HG03460 (cell line): ENCODE data around the gene CFD.
"Not testable (repeated sequence)": the region's sequence is repeated elsewhere in the genome, so short reads cannot be mapped to it uniquely, and the experiment has no call there.

ENCODE experiments used
- ATAC-seq: cut with Tn5 transposase; IDR thresholded peaks from one replicate; pipeline ENCODE4 v1.9.1; 2021; ENCODE audit not compliant: unreplicated experiment

CFD gene

DNA sequence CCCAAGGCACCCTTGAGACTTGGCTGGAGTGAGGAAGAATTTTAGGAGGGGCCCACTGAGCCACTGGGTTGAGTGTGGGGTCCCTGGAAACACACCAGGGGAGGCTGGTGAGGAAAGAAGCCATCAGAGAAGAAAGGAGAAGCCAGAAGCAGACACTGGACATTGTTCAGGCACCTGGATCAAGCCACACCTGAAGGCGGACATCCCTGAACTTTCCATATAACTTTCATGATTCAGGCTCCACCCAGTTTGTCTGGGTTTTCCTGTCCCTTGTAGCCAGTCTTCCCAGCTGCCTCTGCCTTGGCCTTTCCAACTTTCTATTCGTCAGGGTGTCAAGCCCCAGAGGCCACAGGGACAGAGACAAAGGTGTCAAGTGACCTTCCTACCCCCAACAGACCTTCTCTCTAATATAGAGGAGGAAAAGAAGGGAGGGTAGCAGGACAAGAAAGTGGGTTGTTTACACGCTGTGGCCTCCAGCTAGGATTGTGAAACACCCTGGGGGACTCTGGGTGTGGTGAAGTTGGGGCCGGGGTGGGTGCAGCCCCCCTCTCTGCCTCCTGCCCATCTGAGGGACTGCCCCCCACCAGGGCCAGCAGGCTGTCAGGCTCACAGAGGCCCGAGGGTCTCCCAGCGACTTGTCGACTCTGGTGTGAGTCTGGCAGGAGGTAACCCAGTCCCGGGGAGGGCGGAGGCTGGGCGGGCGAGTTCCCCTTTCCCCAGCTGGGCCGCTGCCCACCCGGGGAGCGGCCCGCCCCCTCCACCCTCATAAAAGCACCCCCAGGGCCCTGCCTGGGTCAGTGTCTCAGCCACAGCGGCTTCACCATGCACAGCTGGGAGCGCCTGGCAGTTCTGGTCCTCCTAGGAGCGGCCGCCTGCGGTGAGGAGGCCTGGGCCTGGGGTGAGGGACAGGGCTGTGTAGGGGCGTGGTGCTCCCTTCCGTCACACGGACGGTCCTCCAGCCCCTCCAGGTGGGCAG lies at the start of gene CFD:
TSS of gene CFD (plus strand) at position 797 of the 976 bp plus-strand sequence. CDS start at position 823, 26 bp downstream.
- ATAC-seq = no peak

DNA sequence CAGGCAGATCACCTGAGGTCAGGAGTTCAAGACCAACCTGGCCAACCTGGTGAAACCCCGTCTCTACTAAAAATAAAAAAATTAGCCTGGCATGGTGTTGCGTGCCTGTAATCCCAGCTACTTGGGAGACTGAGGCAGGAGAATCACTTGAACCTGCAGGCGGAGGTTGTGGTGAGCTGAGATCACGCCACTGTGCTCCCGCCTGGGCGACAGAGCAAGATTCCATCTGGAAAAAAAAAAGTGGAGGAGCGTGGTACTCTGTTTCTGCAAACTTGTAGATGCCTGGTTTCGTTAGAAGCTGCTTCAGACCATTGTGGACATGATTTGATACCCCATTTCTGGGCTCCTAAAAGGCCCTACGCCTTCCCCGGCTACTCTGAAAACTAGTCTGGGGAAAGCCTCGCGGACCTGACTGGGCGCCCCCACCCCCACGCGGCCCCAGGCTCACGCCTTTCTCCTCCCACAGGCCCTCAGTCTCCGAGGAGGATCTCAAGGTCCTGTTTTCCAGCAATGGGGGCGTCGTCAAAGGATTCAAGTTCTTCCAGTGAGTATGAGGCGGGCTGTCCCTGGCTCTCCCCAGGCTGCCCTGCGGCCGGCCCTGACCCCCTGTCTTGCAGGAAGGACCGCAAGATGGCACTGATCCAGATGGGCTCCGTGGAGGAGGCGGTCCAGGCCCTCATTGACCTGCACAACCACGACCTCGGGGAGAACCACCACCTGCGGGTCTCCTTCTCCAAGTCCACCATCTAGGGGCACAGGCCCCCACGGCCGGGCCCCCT lies 49.2 kb upstream of the CFD start:
- ATAC-seq = no peak

DNA sequence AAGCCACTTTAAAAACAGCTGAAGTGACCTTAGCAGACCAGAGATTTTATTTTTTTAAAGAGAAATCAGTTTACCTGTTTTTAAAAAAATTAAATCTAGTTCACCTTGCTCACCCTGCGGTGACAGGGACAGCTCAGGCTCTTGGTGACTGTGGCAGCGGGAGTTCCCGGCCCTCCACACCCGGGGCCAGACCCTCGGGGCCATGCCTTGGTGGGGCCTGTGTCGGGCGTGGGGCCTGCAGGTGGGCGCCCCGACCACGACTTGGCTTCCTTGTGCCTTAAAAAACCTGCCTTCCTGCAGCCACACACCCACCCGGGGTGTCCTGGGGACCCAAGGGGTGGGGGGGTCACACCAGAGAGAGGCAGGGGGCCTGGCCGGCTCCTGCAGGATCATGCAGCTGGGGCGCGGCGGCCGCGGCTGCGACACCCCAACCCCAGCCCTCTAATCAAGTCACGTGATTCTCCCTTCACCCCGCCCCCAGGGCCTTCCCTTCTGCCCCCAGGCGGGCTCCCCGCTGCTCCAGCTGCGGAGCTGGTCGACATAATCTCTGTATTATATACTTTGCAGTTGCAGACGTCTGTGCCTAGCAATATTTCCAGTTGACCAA lies 48.5 kb upstream of the CFD start:
- no peak for ATAC-seq

DNA sequence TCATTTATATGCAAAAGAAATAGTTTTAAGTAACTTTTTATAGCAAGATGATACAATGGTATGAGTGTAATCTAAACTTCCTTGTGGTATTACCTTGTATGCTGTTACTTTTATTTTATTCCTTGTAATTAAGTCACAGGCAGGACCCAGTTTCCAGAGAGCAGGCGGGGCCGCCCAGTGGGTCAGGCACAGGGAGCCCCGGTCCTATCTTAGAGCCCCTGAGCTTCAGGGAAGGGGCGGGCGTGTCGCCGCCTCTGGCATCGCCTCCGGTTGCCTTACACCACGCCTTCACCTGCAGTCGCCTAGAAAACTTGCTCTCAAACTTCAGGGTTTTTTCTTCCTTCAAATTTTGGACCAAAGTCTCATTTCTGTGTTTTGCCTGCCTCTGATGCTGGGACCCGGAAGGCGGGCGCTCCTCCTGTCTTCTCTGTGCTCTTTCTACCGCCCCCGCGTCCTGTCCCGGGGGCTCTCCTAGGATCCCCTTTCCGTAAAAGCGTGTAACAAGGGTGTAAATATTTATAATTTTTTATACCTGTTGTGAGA lies 47.9 kb upstream of the CFD start:
- no peak for ATAC-seq

DNA sequence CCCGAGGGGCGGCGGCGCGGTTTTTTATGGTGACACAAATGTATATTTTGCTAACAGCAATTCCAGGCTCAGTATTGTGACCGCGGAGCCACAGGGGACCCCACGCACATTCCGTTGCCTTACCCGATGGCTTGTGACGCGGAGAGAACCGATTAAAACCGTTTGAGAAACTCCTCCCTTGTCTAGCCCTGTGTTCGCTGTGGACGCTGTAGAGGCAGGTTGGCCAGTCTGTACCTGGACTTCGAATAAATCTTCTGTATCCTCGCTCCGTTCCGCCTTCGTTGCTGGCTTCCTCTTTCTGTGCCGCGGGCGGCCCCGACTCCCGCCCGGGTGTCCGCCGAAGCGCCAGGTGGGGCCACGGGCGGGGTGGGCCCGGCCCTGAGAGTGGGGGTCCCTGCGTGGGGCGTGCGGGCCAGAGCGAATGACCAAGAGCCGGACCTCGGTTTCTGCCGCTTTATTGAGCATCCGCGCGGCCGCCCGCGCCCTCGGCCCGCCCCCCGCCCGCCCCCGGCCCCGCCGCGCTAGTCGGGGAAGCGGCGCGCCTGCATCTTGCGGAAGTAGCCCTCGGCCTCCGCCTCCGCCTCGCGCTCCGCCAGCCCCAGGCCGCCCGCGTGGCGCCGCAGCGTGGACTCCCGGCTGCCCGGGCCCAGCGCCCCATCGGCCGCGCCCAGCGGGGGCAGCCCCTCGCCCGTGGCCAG lies 47.3 kb upstream of the CFD start:
- no peak for ATAC-seq

DNA sequence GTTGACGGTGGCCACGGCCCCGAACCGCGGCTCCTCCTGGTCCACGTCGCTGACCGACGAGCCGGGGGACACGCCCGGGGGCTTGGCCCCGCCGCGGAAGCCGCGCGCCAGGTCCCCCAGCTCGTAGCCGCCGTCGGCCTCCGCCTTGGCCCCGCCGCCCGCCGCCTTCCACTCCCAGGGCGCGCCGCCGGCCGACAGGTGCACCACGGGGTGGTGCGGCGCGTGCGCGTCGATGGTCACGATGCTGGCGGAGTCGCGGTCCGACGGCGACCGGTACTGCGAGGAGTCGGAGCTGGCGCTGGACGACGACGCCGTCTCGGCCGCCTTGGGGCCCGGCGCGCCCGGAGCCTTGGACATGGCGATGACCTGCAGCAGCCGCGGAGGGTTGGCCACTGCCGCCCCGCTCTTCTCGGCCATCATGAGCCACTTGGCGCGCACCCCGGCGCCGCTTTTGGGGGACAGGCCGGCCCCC lies 46.7 kb upstream of the CFD start:
- no peak for ATAC-seq

DNA sequence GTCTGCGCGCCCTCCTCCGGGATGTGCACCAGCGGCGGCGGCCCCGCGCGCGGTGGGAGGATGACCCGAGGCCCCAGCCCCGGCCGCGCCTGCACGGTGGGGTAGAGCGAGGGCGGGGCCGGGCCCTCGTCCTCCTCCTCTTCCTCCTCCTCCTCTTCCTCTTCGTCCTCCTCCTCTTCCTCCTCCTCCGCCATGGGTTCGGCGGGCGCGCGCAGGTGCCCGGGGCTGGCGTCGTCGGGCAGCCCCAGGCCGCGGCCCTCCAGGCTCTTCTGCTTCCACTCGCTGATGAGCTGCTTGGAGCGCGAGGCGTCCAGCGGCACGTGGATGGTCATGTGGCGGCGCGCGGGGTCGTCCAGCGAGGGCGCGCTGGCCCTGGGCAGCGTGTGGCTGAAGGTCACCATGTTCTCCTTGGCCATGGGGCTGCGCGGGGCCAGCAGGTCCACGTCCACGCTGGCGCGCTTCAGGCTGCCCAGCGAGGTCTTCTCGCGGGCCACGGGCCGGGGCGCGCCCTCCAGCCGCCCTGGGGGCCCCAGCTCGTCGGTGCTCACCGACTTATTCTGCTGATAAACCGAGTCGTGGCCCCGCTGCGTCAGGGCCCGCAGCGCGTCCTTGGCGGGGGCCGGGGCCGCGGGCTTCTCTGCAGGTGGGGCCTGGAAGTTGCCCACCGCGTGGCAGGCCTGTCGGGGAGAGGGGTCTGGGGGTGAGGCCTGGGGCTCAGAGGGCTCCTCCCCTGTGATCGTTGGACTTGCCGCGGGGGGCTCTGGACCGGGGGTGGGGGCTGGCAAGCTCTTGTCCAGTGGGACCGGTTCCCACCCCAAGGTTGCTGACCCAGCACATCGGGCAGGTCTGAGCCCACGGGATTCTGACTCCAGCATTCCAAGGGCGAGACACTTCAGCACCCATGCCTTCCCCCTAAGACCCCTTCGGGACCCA lies 46.0 kb upstream of the CFD start:
- ATAC-seq = no peak

DNA sequence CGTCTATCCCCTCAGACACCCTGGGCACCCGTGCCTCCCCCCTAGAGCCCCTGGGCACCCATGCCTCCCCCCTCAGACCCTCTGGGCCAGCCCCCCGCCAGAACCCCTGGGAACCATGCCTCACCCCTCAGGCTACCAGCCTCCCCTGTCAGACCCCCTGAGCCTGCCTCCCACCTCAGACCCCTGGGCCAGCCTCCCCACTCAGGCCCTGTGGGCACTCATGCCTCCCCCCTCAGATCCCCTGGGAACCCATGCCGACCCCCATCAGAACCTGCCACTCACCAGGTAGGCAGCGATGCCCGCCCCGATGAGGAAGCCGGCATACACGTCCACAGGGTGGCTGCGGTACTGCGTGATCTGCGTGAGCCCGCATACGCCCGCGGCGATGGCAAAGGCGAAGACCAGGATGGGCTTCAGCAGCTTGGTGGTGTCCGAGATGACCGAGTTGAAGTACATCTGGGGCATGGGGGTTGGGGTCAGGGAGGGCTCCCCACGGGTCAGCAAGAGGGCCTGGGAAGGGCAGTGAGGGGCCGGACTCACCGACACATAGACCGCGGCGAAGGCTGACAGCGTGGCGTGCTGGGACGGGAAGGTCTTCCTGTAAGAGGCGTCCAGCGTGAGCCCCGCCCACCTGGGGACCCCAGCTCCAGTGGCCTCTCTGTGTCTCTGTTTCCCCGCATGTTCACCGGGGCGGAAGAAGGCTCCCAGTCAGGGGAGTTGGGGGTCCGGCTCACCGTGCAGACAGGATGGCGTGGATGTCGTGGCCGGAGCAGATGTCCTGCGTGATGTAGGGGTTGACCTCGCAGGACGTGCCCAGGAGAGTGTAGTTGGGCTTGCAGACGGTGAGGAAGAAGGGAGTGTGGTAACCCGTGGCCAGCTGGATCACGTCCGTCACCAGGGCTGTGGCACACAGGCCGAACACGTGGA lies 45.0 kb upstream of the CFD start:
- ATAC-seq = no peak

DNA sequence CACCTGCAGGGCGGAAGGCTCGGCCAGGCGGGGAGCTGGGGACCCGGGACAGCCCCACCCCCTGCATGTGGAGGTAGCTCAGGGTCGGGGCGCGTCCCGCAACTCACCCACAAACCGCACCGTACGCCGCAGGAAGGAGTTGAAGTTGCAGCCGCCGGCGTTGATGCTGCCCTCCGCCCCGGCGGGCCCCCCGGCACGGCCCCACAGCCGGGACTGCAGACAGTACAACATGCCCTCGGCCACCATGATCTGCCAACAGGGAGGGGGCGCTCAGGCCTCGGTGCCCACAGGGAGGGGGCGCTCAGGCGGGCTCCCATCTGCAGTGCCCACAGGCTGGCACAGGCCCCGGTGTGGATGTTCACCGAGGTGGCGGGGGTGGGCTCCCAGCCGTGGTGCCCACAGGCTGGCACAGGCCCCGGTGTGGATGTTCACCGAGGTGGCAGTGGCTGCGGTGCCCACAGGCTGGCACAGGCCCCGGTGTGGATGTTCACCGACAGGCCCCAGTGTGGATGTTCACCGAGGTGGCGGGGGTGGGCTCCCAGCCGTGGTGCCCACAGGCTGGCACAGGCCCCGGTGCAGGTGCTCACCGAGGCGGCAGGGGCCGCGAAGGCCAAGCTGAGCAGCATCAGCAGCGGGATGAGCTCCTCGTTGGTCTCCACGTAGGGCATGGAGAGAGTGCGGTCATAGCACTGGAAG lies 44.2 kb upstream of the CFD start:
- no peak for ATAC-seq

DNA sequence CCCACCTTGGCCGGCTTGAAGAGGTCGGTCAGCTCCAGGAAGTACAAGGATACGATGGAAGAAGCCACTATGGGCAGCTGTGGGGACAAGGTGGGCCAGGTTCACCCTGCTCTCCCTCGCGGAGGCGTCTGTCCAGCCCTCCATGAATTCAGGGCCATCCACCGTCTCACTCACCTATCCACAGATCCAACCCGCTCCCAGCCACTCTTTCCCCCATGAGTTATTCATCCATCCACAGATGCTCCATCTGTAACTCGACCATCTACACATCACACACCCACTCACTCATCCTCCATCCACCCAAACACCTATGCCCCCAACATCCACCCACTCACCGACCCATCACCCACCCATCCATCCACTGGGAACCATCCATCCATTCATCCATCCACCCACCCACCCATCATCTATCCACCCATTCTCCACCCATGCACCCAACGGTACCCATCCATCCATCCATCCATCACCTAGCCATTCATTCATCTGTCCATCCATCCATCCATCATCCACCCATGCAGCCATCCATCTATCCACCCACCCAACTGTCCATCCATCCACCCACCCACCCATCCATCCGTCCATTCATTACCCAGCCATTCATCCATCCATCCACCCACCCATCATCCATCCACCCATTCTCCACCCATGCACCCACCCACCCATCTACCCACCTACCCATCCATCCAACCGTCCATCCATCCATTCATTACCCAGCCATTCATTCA lies 43.5 kb upstream of the CFD start:
- no peak for ATAC-seq

DNA sequence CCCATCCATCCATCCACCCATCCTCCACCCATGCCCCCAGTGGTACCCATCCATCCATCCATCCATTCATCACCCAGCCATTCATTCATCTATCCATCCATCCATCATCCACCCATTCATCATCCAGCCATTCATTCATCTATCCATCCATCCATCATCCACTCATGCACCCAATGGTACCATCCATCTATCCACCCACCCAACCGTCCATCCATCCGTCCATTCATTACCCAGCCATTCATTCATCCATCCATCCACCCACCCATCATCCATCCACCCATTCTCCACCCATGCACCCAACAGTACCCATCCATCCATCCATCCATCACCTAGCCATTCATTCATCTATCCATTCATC lies 43.0 kb upstream of the CFD start:
- ATAC-seq = no peak

DNA sequence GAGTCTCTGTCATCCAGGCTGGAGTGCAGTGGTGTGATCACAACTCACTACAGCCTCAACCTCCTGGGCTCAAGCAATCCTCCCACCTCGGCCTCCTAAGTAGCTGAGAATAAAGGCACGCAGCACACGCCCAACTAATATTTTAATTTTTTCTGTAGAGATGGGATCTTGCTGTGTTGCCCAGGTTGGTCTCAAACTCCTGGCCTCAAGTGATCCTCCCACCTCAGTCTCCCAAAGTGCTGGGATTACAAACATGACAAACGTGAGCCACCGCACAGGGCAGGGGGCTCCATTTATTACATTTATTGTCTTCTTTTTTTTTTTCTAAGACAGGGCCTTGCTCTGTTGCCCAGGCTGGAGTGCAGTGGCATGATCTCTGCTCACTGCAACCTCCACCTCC lies 39.3 kb upstream of the CFD start:
- not testable (repeated sequence) for ATAC-seq

DNA sequence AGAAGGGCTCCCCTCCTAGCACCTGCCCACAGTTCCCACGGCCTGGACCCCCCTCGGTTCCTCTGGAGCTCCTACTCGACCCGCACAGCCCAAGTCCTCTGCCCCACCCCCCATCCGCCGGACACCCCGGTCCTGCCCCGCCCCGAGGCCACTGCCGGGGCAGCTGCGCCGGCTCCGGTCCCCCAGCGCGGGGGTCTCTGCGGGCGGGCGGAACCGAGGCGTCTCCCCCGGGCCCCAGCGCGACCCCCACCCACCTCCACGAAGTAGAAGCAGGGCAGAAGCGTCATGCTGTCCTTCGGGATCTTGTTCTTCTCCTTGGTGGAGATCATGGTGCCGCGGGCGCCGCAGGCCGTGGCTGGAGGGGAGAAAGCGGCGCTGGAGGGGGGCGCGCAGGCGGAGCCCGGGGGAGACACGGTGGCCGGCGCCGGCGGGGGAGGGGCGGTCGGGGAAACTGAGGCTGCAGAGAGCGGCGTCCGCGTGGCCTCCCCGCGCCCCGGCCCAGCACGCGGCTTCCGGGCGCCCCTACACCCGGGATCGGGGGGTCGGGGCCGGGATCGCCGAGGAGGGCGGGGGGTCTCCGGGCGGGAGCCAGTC lies 38.1 kb upstream of the CFD start:
- ATAC-seq = no peak

DNA sequence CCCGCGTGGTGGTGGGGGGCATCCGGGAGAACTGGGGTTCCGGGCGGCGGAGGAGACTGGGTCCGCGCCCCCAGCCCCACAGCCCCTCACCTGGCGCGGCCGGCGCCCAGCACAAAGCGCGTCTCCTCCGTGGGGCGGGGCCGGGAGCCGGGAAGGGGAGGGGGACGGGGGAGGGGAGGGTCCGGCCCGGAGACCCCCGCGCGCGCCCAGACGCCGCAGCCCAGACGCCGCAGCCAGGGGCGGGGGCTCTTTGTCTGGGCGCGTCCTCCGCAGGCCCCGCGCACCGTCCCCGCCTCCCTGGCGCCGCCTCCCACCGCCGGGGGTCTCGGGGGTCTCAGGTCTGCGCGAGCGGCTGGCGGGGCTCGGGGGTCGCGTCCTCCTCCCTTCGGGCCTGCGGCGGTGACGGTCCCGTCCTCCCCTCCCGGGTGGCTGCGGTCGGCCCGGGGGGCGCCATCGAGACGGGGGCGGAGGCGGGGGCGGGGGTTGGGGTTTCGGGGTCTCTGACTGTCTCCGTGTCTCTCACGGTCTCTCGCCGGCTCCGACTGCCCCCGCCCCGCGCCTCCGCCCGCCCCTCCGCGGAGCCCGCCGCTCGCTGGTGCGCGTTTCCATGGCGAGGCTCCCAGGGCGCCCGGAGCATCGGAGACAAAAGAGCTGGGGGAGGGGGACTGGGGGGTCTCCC lies 37.5 kb upstream of the CFD start, which contains the start of gene PLPPR3:
TSS of gene PLPPR3 (minus strand) at position 131 of the 679 bp plus-strand sequence. CDS start 396 bp downstream, outside the sequence.
- no peak for ATAC-seq

DNA sequence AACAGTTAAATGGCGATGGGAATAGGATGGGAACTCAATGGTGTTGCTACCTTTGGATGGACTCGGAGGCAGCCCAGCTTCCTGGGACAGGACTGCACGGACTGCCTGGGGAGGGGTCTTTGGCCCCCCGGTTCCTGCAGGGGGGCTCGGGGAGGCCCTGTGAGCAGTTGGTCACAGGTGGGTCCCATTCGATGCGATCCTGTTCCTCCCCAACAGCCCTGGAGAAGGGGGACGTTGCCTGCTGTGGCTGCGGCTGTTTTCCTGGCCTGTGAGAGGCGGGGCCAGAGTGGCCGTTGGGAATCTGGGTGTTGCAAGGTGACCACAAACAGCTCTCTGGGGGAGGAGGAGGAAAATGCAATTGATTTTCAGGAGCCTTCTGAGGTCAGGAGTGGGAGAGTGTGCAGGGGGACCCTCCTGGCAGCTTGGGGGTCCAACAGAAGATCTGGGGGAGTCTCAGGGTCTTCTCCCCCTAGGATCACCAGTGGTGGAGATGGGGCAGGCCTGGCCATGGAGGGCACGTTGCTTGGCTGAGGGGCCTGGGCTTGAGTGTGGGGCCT lies 35.8 kb upstream of the CFD start:
- no peak for ATAC-seq

DNA sequence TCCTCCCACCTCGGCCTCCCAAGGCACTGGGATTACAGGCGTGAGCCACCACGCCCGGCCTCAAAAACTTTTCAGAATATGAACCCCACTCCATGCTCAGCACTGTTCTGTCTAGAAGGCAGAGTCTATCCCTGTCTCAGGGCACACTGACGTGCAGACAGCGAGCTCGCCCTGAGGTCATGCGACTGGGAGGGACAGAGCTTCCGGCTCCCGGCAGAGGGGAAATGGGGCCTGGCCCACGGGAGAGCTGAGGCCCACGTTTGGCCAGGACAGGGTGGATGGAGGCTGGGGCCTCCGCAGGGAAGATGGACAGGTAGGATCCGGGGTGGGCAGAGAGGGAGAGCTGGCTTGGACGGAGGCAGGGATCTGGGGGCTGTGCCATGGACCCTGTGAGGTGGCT lies 34.6 kb upstream of the CFD start:
- ATAC-seq = no peak
